B cell (primary cell): ENCODE measurements around the gene ASPSCR1. TPM values are rescaled to one million over a fixed set of nuclear protein-coding genes. Genes with fewer than 3 reads are reported as not detected.

Source experiments
- ATAC-seq: fragments of 200-7000 bp; cut with Tn5 transposase; one replicate; pipeline ENCODE4 v1.10.0; 2021; ENCODE audit warnings: low read depth, mild to moderate bottlenecking, moderate number of reproducible peaks, moderate library complexity
- CTCF ChIA-PET: fragments of 350-600 bp; sonication (Branson Sonifier 250); formaldehyde crosslinking; loops from one replicate; lab custom pipeline; 2021; ENCODE audit warnings: antibody characterized with exemption, inconsistent platforms; lab: Charles Lee
- POLR2A ChIA-PET: fragments of 350-600 bp; sonication (Branson Sonifier 250); formaldehyde crosslinking; loops from one replicate; lab custom pipeline; 2021; ENCODE audit warnings: antibody characterized with exemption; lab: Charles Lee
- DNase-seq: peaks from one replicate; pipeline ENCODE4 v3.0.0; 2013
- H2AFZ ChIP-seq: 2 replicates; pipeline ENCODE4 v1.6.1; 2012; ENCODE audit warnings: mild to moderate bottlenecking, low read depth, low read length; ENCODE audit not compliant: insufficient read depth, poor library complexity, severe bottlenecking
- H3K27ac ChIP-seq, 2 donors: 1 replicate in 1 of 2; 2 replicates in 1 of 2; pipeline ENCODE4 v1.5.1; 2012 to 2013; ENCODE audit warnings: low read length in 2 of 2, mild to moderate bottlenecking in 2 of 2, moderate library complexity in 1 of 2
- H3K27me3 ChIP-seq, 4 experiments: fragments of 200-600 bp in 1 of 4; sonication (generic) in 1 of 4; replicated peaks in 1 of 4; 1 replicate in 2 of 4; 2 replicates in 2 of 4; pipeline versions ENCODE4 v1.6.1 to v1.7.0; 2013 to 2016; ENCODE audit warnings: low read length in 3 of 4, mild to moderate bottlenecking in 2 of 4, mixed read lengths in 1 of 4, moderate library complexity in 1 of 4; ENCODE audit not compliant: insufficient read depth in 4 of 4, control insufficient read depth in 3 of 4; ENCODE audit errors: control extremely low read depth in 1 of 4
- H3K36me3 ChIP-seq, 2 experiments: replicated peaks in 1 of 2; 1 replicate in 1 of 2; 2 replicates in 1 of 2; pipeline versions ENCODE4 v1.6.1 to v1.7.1; 2013; ENCODE audit warnings: low read length in 1 of 2; ENCODE audit not compliant: insufficient read depth in 2 of 2, control insufficient read depth in 1 of 2; ENCODE audit errors: control extremely low read depth in 1 of 2, extremely low read depth in 1 of 2
- H3K4me1 ChIP-seq, 2 donors: fragments of 200-600 bp in 1 of 2; sonication (generic) in 1 of 2; 1 replicate in 1 of 2; 2 replicates in 1 of 2; pipeline versions ENCODE4 v1.5.1 to v1.6.1; 2013 to 2017; ENCODE audit warnings: low read length in 2 of 2; ENCODE audit not compliant: control insufficient read depth in 2 of 2, insufficient read depth in 2 of 2
- H3K4me2 ChIP-seq: replicated peaks from 2 replicates; pipeline ENCODE3; 2012; ENCODE audit warnings: mild to moderate bottlenecking, low read depth, low read length; ENCODE audit not compliant: poor library complexity, severe bottlenecking
- H3K4me3 ChIP-seq, 5 experiments: fragments of 200-600 bp in 1 of 5; sonication (generic) in 1 of 5; 1 replicate in 3 of 5; 2 replicates in 2 of 5; pipeline versions ENCODE4 v1.5.1 to v1.7.0; 2011 to 2016; ENCODE audit warnings: low read length in 4 of 5, mild to moderate bottlenecking in 4 of 5, low read depth in 2 of 5, control low read depth in 1 of 5, moderate library complexity in 1 of 5; ENCODE audit not compliant: insufficient read depth in 1 of 5; ENCODE audit errors: control extremely low read depth in 1 of 5, extremely low read depth in 1 of 5
- H3K79me2 ChIP-seq: fragments of 200-600 bp; sonication (generic); one replicate; pipeline ENCODE4 v1.6.0; 2016; ENCODE audit warnings: low read length; ENCODE audit not compliant: control insufficient read depth, insufficient read depth
- H3K9ac ChIP-seq: fragments of 200-600 bp; sonication (generic); 2 replicates; pipeline ENCODE4 v1.6.1; 2017; ENCODE audit warnings: mild to moderate bottlenecking, low read length, moderate library complexity
- H3K9me3 ChIP-seq, 3 donors: one replicate each; pipeline versions ENCODE4 v1.6.1 to v1.7.1; 2013; ENCODE audit warnings: low read length in 2 of 3; ENCODE audit not compliant: control insufficient read depth in 2 of 3, insufficient read depth in 1 of 3; ENCODE audit errors: control extremely low read depth in 1 of 3
- H4K20me1 ChIP-seq: 2 replicates; pipeline ENCODE4 v1.6.0; 2012; ENCODE audit warnings: mild to moderate bottlenecking, low read length; ENCODE audit not compliant: insufficient read depth, control insufficient read depth, poor library complexity, severe bottlenecking
- H3K27ac Mint-ChIP-seq: one replicate; pipeline ENCODE4 v1.8.0; 2021; ENCODE audit warnings: mixed read lengths
- H3K27me3 Mint-ChIP-seq: one replicate; pipeline ENCODE4 v1.8.0; 2021; ENCODE audit warnings: mixed read lengths
- H3K4me1 Mint-ChIP-seq: one replicate; pipeline ENCODE4 v1.8.0; 2021; ENCODE audit warnings: mixed read lengths
- H3K4me3 Mint-ChIP-seq: one replicate; pipeline ENCODE4 v1.8.0; 2021; ENCODE audit warnings: mixed read lengths
- H3K9me3 Mint-ChIP-seq: one replicate; pipeline ENCODE4 v1.8.0; 2022; ENCODE audit warnings: mixed read lengths; ENCODE audit not compliant: insufficient read depth
- EZH2 ChIP-seq: IDR thresholded peaks from 2 replicates; pipeline ENCODE4 v1.6.1; 2012; ENCODE audit warnings: borderline replicate concordance, low read depth, mild to moderate bottlenecking, moderate library complexity, low read length; ENCODE audit not compliant: insufficient read depth, poor library complexity, severe bottlenecking
- WGBS: methylation state at CpG from one replicate; pipeline ENCODE4 v1.1.5; 2013; ENCODE audit warnings: missing lambda C conversion rate; ENCODE audit not compliant: insufficient coverage; 5-methylcytosine and 5-hydroxymethylcytosine counted together
- intact Hi-C: fragments of 100-400 bp; cut with micrococcal nuclease; formaldehyde crosslinking; loops from one replicate; pipeline ENCODE4 v1.10.0; 2022
- polyA plus RNA-seq: library from polyadenylated mRNA; depleted of rRNA; stranded (reverse); fragments of >200 nt; gene quantifications from 2 replicates; pipeline ENCODE4 v1.2.3, GENCODE V29; 2012
- total RNA-seq, 2 donors: library from RNA; stranded (reverse); fragments of 120-200 nt in 1 of 2; gene quantifications; 1 replicate in 1 of 2; 2 replicates in 1 of 2; pipeline versions ENCODE4 v1.2.3 to v1.2.4, GENCODE V29; 2013 to 2022
- TF ChIP-seq, protein P1 (sequence below): fragments of 200-600 bp; IDR thresholded peaks from one replicate; pipeline ENCODE4 v1.8.0; 2022; ENCODE audit warnings: antibody characterized with exemption, mild to moderate bottlenecking

ASPSCR1 gene
- total and polyA plus RNA-seq, 2 donors (not counting 1 experiment from before 2014, with no cell fraction given): 34.0 to 46.7 TPM

DNA sequence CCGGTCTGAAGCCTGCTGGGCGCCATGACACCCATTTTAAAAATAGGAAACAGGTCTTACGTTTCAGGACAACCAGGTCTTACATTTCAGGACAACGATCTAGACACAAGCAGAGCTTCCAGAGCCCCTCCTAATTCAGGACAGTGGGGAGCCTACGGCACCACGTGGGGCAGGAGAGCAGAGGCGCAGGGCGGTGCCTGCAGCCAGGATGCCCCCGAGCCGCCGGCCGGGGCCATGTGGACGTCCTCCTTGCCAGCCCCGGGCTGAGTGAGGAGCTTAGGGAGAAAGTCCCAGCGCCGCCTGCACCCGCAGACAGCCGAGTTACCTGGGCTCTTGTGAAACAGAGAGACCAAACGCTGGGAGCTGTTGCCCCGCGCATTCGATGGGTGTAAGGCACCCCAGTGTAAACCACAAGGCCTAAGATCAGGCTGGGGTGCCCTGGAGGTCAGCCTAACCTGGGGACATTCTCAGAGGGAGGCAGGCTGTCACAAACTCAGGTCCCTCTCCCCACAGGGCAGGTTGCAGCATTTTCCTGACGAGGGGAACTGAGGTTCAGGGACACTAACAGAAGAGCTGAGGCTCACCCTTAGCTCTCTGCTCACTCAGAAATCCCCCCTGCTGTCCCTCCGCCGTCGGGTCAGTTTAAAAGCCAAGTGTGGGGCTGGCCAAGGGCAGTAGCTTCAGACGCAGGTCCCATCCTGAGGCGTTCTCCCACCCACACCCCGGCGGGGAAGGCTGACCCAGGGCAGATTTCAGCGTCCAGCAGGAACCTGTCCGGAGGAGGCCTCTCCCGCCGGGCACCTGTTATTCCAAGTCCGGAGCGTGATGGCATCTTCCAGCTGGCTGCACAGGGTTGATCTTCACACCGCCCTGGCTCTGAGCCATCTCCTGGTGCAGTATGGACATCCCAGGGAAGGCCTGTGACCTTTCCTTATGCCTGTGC, 14.7 kb upstream of the ASPSCR1 start:
- WGBS: 87% methylated on average over 35 of the region's 37 CpGs

More for the DNA sequence above, 14.7 kb upstream of the ASPSCR1 start:
- Histone ChIP-seq H3K4me2 (no peak overlapping the region), H3K4me3 (no peak overlapping the region), H2AFZ (no peak overlapping the region), H3K36me3 (no peaks in the 10 kb centered on the region), H4K20me1 (no peaks in the 10 kb centered on the region), H3K27me3 (peaks cover 0 to 45% (median 26%) of the 10 kb centered on the region in 4 experiments), H3K79me2 (no peaks in the 10 kb centered on the region), H3K9me3 (peaks cover 0 to 13% (median 0%) of the 10 kb centered on the region in 3 donors), H3K9ac (no peak overlapping the region), H3K4me1 (peaks cover 31 to 32% of the 10 kb centered on the region in 2 donors), H3K27ac (no peak overlapping the region)
- ATAC-seq (no peak), DNase-seq (no peak)
- no peak for TF ChIP-seq EZH2
- TF ChIP-seq, protein P1, sequence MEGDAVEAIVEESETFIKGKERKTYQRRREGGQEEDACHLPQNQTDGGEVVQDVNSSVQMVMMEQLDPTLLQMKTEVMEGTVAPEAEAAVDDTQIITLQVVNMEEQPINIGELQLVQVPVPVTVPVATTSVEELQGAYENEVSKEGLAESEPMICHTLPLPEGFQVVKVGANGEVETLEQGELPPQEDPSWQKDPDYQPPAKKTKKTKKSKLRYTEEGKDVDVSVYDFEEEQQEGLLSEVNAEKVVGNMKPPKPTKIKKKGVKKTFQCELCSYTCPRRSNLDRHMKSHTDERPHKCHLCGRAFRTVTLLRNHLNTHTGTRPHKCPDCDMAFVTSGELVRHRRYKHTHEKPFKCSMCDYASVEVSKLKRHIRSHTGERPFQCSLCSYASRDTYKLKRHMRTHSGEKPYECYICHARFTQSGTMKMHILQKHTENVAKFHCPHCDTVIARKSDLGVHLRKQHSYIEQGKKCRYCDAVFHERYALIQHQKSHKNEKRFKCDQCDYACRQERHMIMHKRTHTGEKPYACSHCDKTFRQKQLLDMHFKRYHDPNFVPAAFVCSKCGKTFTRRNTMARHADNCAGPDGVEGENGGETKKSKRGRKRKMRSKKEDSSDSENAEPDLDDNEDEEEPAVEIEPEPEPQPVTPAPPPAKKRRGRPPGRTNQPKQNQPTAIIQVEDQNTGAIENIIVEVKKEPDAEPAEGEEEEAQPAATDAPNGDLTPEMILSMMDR: no peak
- peak overlapping the region; percentile 59 for H3K4me3 Mint-ChIP-seq
- POLR2A ChIA-PET: no interaction called here
- no peaks in the 10 kb centered on the region for H3K9me3 Mint-ChIP-seq
- peaks cover 11% of the 10 kb centered on the region for H3K4me1 Mint-ChIP-seq
- H3K27me3 Mint-ChIP-seq: peaks cover 14% of the 10 kb centered on the region
- H3K27ac Mint-ChIP-seq: peak overlapping the region; percentile 41
- CTCF ChIA-PET: no interaction called here
- intact Hi-C loops: no loop called here
